Suprapubic skin (tissue), 4 donors: ENCODE data around the gene SYNJ2. TPM values are rescaled to one million over a fixed set of nuclear protein-coding genes. Genes with fewer than 3 reads are reported as not detected.

Source experiments
- DNase-seq, 2 donors: peaks; one replicate each; pipeline ENCODE4 v3.0.0-alpha.2; 2019; ENCODE audit warnings: low spot score in 2 of 2
- H3K27ac ChIP-seq: fragments of 200-600 bp; sonication (generic); one replicate; pipeline ENCODE4 v1.5.1; 2019
- H3K27me3 ChIP-seq: fragments of 200-600 bp; sonication (generic); one replicate; pipeline ENCODE4 v1.5.1; 2019
- H3K36me3 ChIP-seq: fragments of 200-600 bp; sonication (generic); one replicate; pipeline ENCODE4 v1.5.1; 2019
- H3K4me1 ChIP-seq: fragments of 200-600 bp; sonication (generic); one replicate; pipeline ENCODE4 v1.5.1; 2019
- H3K4me3 ChIP-seq: fragments of 200-600 bp; sonication (generic); one replicate; pipeline ENCODE4 v1.5.1; 2019; ENCODE audit warnings: mild to moderate bottlenecking
- H3K9me3 ChIP-seq: fragments of 200-600 bp; sonication (generic); one replicate; pipeline ENCODE4 v1.5.1; 2019
- CTCF ChIP-seq, 2 donors: fragments of 200-600 bp in 1 of 2; fragments of 450-650 bp in 1 of 2; sonication (generic) in 1 of 2; IDR thresholded peaks; one replicate each; pipeline ENCODE4 v1.5.1; 2016 to 2019; ENCODE audit warnings: antibody characterized with exemption in 2 of 2, mild to moderate bottlenecking in 1 of 2, moderate library complexity in 1 of 2
- EP300 ChIP-seq: sonication (generic); formaldehyde crosslinking; IDR thresholded peaks from one replicate; pipeline ENCODE4 v1.6.1; 2017; ENCODE audit warnings: antibody characterized with exemption
- POLR2A ChIP-seq, 2 donors: fragments of 450-650 bp; IDR thresholded peaks; one replicate each; pipeline ENCODE4 v1.6.1; 2017; ENCODE audit warnings: antibody characterized with exemption in 2 of 2, mild to moderate bottlenecking in 2 of 2, moderate library complexity in 2 of 2
- POLR2AphosphoS5 ChIP-seq, 3 donors: sonication (generic); formaldehyde crosslinking; IDR thresholded peaks; one replicate each; pipeline ENCODE4 v1.6.1; 2017; ENCODE audit warnings: antibody characterized with exemption in 3 of 3
- WGBS: methylation state at CpG from one replicate; pipeline ENCODE4 v1.1.5; 2018; 5-methylcytosine and 5-hydroxymethylcytosine counted together
- total RNA-seq, 4 donors: library from RNA; depleted of rRNA; stranded (reverse); fragments of >200 nt; gene quantifications; one replicate each; pipeline ENCODE4 v1.1.0, GENCODE V29; 2016

The SYNJ2 gene
- total RNA-seq, 4 donors from 2014 or later, result 4.3 to 10.7 (median 6.8) TPM

- Histone ChIP-seq H3K4me3 (no peak overlapping the region), H3K27me3 (no peaks in the 10 kb centered on the region), H3K9me3 (no peaks in the 10 kb centered on the region), H3K27ac (no peak overlapping the region), H3K36me3 (peaks cover 31% of the 10 kb centered on the region), H3K4me1 (peaks cover 35% of the 10 kb centered on the region)
- TF ChIP-seq CTCF (IDR thresholded peaks at IDR 0.05) (no peak), POLR2A (IDR thresholded peaks at IDR 0.05) (no peak), EP300 (no peak), POLR2AphosphoS5 (IDR thresholded peaks at IDR 0.05) (no peak)
- WGBS, result 95% methylated on average over 11 of the region's 11 CpGs
- DNase-seq, result no peak
Observed at GRCh38 chr6:158063736-158064135, 82.1 kb downstream of the SYNJ2 start.

- H3K27ac ChIP-seq, result no peak overlapping the region
- TF ChIP-seq EP300, result no peak
- no peak for TF ChIP-seq CTCF (IDR thresholded peaks at IDR 0.05)
- TF ChIP-seq POLR2A (IDR thresholded peaks at IDR 0.05), result no peak
- TF ChIP-seq POLR2AphosphoS5 (IDR thresholded peaks at IDR 0.05), result no peak
- H3K4me1 ChIP-seq, result peaks cover 29% of the 10 kb centered on the region
- no peaks in the 10 kb centered on the region for H3K27me3 ChIP-seq
- H3K4me3 ChIP-seq, result no peak overlapping the region
- 87% methylated on average over 17 of the region's 24 CpGs for WGBS
- peaks cover 31% of the 10 kb centered on the region for H3K36me3 ChIP-seq
- DNase-seq, result no peak
- no peaks in the 10 kb centered on the region for H3K9me3 ChIP-seq
Observed at GRCh38 chr6:158064725-158065251, 83.1 kb downstream of the SYNJ2 start.

- TF ChIP-seq POLR2AphosphoS5 (IDR thresholded peaks at IDR 0.05) (no peak), CTCF (IDR thresholded peaks at IDR 0.05) (no peak), EP300 (no peak), POLR2A (IDR thresholded peaks at IDR 0.05) (no peak)
- 93% methylated on average over 23 of the region's 23 CpGs for WGBS
- Histone ChIP-seq H3K36me3 (peaks cover 31% of the 10 kb centered on the region), H3K9me3 (no peaks in the 10 kb centered on the region), H3K27me3 (no peaks in the 10 kb centered on the region), H3K27ac (no peak overlapping the region), H3K4me1 (peaks cover 15% of the 10 kb centered on the region), H3K4me3 (no peak overlapping the region)
- no peak for DNase-seq
Observed at GRCh38 chr6:158066136-158066781, 84.6 kb downstream of the SYNJ2 start.

GRCh38 chr6:158067436-158068015 lies 85.9 kb downstream of the SYNJ2 start:
- TF ChIP-seq EP300, result no peak
- TF ChIP-seq POLR2A (IDR thresholded peaks at IDR 0.05), result no peak
- no peak for TF ChIP-seq CTCF (IDR thresholded peaks at IDR 0.05)
- TF ChIP-seq POLR2AphosphoS5 (IDR thresholded peaks at IDR 0.05), result no peak
- Histone ChIP-seq H3K9me3 (no peaks in the 10 kb centered on the region), H3K4me3 (no peak overlapping the region), H3K27me3 (no peaks in the 10 kb centered on the region), H3K36me3 (peaks cover 31% of the 10 kb centered on the region), H3K27ac (no peak overlapping the region), H3K4me1 (peaks cover 13% of the 10 kb centered on the region)
- WGBS, result 94% methylated on average over 9 of the region's 10 CpGs
- no peak for DNase-seq

- no peak for DNase-seq
- Histone ChIP-seq H3K36me3 (peaks cover 31% of the 10 kb centered on the region), H3K4me3 (no peak overlapping the region), H3K27ac (peak overlapping the region; percentile 57), H3K27me3 (no peaks in the 10 kb centered on the region), H3K4me1 (peaks cover 13% of the 10 kb centered on the region), H3K9me3 (no peaks in the 10 kb centered on the region)
- TF ChIP-seq POLR2AphosphoS5 (IDR thresholded peaks at IDR 0.05) (no peak), EP300 (no peak), POLR2A (IDR thresholded peaks at IDR 0.05) (no peak), CTCF (IDR thresholded peaks at IDR 0.05) (no peak)
- WGBS, result 62% methylated on average over 8 of the region's 10 CpGs
Observed at GRCh38 chr6:158068156-158068892, 86.7 kb downstream of the SYNJ2 start.
